H1 (cell line): ENCODE data around the gene CYB5R3. TPM values are rescaled to one million over a fixed set of nuclear protein-coding genes. Genes with fewer than 3 reads are reported as not detected.

ENCODE experiments used
- CTCF ChIA-PET: fragments of 300-600 bp; sonication (Branson Sonifier 250); formaldehyde crosslinking; loops from one replicate; lab custom pipeline; 2021; ENCODE audit not compliant: partially characterized antibody; lab: Charles Lee
- POLR2A ChIA-PET: fragments of 300-600 bp; sonication (Branson Sonifier 250); formaldehyde crosslinking; loops from one replicate; lab custom pipeline; 2021; ENCODE audit warnings: inconsistent platforms; ENCODE audit not compliant: partially characterized antibody; lab: Charles Lee
- DNase-seq, 2 experiments: peaks; one replicate each; pipeline versions ENCODE4 v3.0.0 to v3.0.0-alpha.2; 2010 to 2022; ENCODE audit warnings: low spot score in 2 of 2, low read depth in 1 of 2, mixed read lengths in 1 of 2
- FAIRE-seq: peaks from 2 replicates; lab custom pipeline; 2011; peaks lifted over from hg19 to GRCh38; lab: Jason Lieb, UNC
- H2AFZ ChIP-seq: 2 replicates; pipeline ENCODE4 v1.8.1; 2012; ENCODE audit warnings: low read length, inconsistent platforms
- H2AK5ac ChIP-seq: 2 replicates; pipeline ENCODE4 v1.6.1; 2013; ENCODE audit warnings: low read depth, low read length
- H2BK120ac ChIP-seq: replicated peaks from 2 replicates; pipeline ENCODE3; 2013; ENCODE audit warnings: low read depth, low read length, inconsistent platforms
- H2BK12ac ChIP-seq: 2 replicates; pipeline ENCODE4 v1.6.1; 2013; ENCODE audit warnings: low read depth, low read length
- H2BK15ac ChIP-seq: 2 replicates; pipeline ENCODE4 v1.6.1; 2013; ENCODE audit warnings: low read length
- H2BK20ac ChIP-seq: 2 replicates; pipeline ENCODE4 v1.6.1; 2013; ENCODE audit warnings: low read length
- H2BK5ac ChIP-seq: 2 replicates; pipeline ENCODE4 v1.6.1; 2013; ENCODE audit warnings: low read depth, low read length
- H3K14ac ChIP-seq: 2 replicates; pipeline ENCODE4 v1.6.1; 2013; ENCODE audit warnings: inconsistent platforms; ENCODE audit not compliant: insufficient read length
- H3K18ac ChIP-seq: 2 replicates; pipeline ENCODE4 v1.6.1; 2013; ENCODE audit warnings: low read length; ENCODE audit errors: extremely low read depth
- H3K23ac ChIP-seq: 2 replicates; pipeline ENCODE4 v1.6.1; 2013; ENCODE audit warnings: inconsistent platforms; ENCODE audit not compliant: insufficient read length
- H3K23me2 ChIP-seq: 2 replicates; pipeline ENCODE4 v1.6.1; 2013; ENCODE audit warnings: low read depth, low read length
- H3K27ac ChIP-seq: 2 replicates; pipeline ENCODE4 v1.6.1; 2011; ENCODE audit warnings: low read depth, low read length, inconsistent platforms
- H3K27me3 ChIP-seq, 4 experiments: replicated peaks in 1 of 4; 1 replicate in 1 of 4; 2 replicates in 3 of 4; pipeline versions ENCODE4 v1.6.1 to v1.8.1; 2011 to 2013; ENCODE audit warnings: low read length in 3 of 4, mild to moderate bottlenecking in 3 of 4, inconsistent platforms in 2 of 4, mixed read lengths in 2 of 4, moderate library complexity in 1 of 4; ENCODE audit not compliant: control insufficient read depth in 3 of 4, insufficient read depth in 3 of 4; ENCODE audit errors: extremely low read depth in 1 of 4
- H3K36me3 ChIP-seq, 4 experiments: 2 replicates each; pipeline versions ENCODE4 v1.6.1 to v1.8.1; 2011 to 2013; ENCODE audit warnings: mild to moderate bottlenecking in 4 of 4, low read length in 3 of 4, moderate library complexity in 2 of 4, control low read depth in 1 of 4, inconsistent platforms in 1 of 4; ENCODE audit not compliant: insufficient read depth in 4 of 4, control insufficient read depth in 2 of 4
- H3K4ac ChIP-seq: replicated peaks from 2 replicates; pipeline ENCODE3; 2013; ENCODE audit warnings: low read length, low read depth, mixed read lengths, inconsistent platforms; ENCODE audit not compliant: insufficient read length
- H3K4me1 ChIP-seq, 4 experiments: replicated peaks in 1 of 4; 1 replicate in 1 of 4; 2 replicates in 3 of 4; pipeline versions ENCODE4 v1.6.1 to v1.8.1; 2011 to 2013; ENCODE audit warnings: low read length in 3 of 4, inconsistent platforms in 2 of 4, mixed read lengths in 1 of 4; ENCODE audit not compliant: insufficient read depth in 4 of 4, control insufficient read depth in 3 of 4
- H3K4me2 ChIP-seq, 2 experiments: 2 replicates each; pipeline versions ENCODE4 v1.6.1 to v1.8.1; 2011 to 2013; ENCODE audit warnings: low read depth in 2 of 2, low read length in 2 of 2, control low read depth in 1 of 2, inconsistent platforms in 1 of 2, mild to moderate bottlenecking in 1 of 2; ENCODE audit not compliant: insufficient read depth in 1 of 2
- H3K4me3 ChIP-seq, 4 experiments: fragments of 200-600, 300-600 bp in 1 of 4; sonication (generic), shearing (Covaris generic), sonication (Bioruptor Twin) in 1 of 4; 2 replicates each; pipeline versions ENCODE4 v1.5.1 to v1.8.1; 2011 to 2016; ENCODE audit warnings: low read length in 4 of 4, low read depth in 3 of 4, control low read depth in 2 of 4, inconsistent platforms in 2 of 4, mild to moderate bottlenecking in 2 of 4, mixed read lengths in 1 of 4, moderate library complexity in 1 of 4; ENCODE audit not compliant: insufficient read depth in 2 of 4; ENCODE audit errors: extremely low read depth in 1 of 4
- H3K56ac ChIP-seq: replicated peaks from 2 replicates; pipeline ENCODE3; 2013; ENCODE audit warnings: low read depth, mild to moderate bottlenecking, mixed read lengths, low read length, inconsistent platforms; ENCODE audit not compliant: insufficient read length
- H3K79me1 ChIP-seq: 2 replicates; pipeline ENCODE4 v1.6.1; 2013; ENCODE audit warnings: low read depth, low read length, control low read depth
- H3K79me2 ChIP-seq, 2 experiments: 2 replicates each; pipeline versions ENCODE4 v1.6.1 to v1.8.1; 2012 to 2013; ENCODE audit warnings: low read length in 2 of 2, mild to moderate bottlenecking in 2 of 2, inconsistent platforms in 1 of 2; ENCODE audit not compliant: insufficient read depth in 2 of 2, control insufficient read depth in 1 of 2
- H3K9ac ChIP-seq, 4 experiments: replicated peaks in 1 of 4; 1 replicate in 1 of 4; 2 replicates in 3 of 4; pipeline versions ENCODE4 v1.6.1 to v1.8.1; 2011 to 2013; ENCODE audit warnings: low read depth in 3 of 4, low read length in 3 of 4, control low read depth in 2 of 4, mild to moderate bottlenecking in 2 of 4, moderate library complexity in 2 of 4, inconsistent platforms in 1 of 4; ENCODE audit errors: extremely low read depth in 1 of 4
- H3K9me3 ChIP-seq, 2 experiments: 2 replicates each; pipeline versions ENCODE4 v1.6.1 to v1.8.1; 2012 to 2013; ENCODE audit warnings: mild to moderate bottlenecking in 2 of 2, moderate library complexity in 2 of 2, control low read depth in 1 of 2, inconsistent platforms in 1 of 2, low read depth in 1 of 2, low read length in 1 of 2, mixed read lengths in 1 of 2; ENCODE audit not compliant: insufficient read depth in 2 of 2
- H4K20me1 ChIP-seq, 2 experiments: replicated peaks in 1 of 2; 2 replicates each; pipeline versions ENCODE3 to v1.8.1; 2011 to 2013; ENCODE audit warnings: inconsistent platforms in 2 of 2, low read length in 2 of 2, mild to moderate bottlenecking in 1 of 2; ENCODE audit not compliant: insufficient read depth in 2 of 2, control insufficient read depth in 1 of 2
- H4K5ac ChIP-seq: 2 replicates; pipeline ENCODE4 v1.6.1; 2013; ENCODE audit warnings: low read length, low read depth, mixed read lengths, inconsistent platforms; ENCODE audit not compliant: insufficient read length
- H4K8ac ChIP-seq: 2 replicates; pipeline ENCODE4 v1.8.0; 2013; ENCODE audit warnings: mild to moderate bottlenecking, moderate library complexity, low read length, inconsistent platforms; ENCODE audit not compliant: insufficient read depth; ENCODE audit errors: extremely low read depth
- H4K91ac ChIP-seq: replicated peaks from 2 replicates; pipeline ENCODE3; 2013; ENCODE audit warnings: low read length, mixed read lengths, inconsistent platforms; ENCODE audit not compliant: insufficient read length
- ASH2L ChIP-seq: fragments of 200-600, 300-600 bp; sonication (generic); IDR thresholded peaks from one replicate; pipeline ENCODE4 v1.7.1; 2017; ENCODE audit warnings: low read length
- BRCA1 ChIP-seq: IDR thresholded peaks from 2 replicates; pipeline ENCODE4 v1.6.1; 2012; ENCODE audit warnings: low read depth, low read length, improper control_type of control experiment
- EZH2 ChIP-seq: fragments of 200-600 bp; sonication (generic); IDR thresholded peaks from 2 replicates; pipeline ENCODE4 v1.7.1; 2012; ENCODE audit warnings: low read depth, mild to moderate bottlenecking, moderate library complexity, low read length, inconsistent platforms; ENCODE audit not compliant: severe bottlenecking
- HDAC2 ChIP-seq, 2 experiments: fragments of 300-600 bp in 1 of 2; sonication (generic) in 1 of 2; IDR thresholded peaks; 2 replicates each; pipeline ENCODE4 v1.6.1; 2011 to 2012; ENCODE audit warnings: low read depth in 2 of 2, low read length in 2 of 2, mild to moderate bottlenecking in 2 of 2, moderate library complexity in 2 of 2, borderline replicate concordance in 1 of 2, inconsistent platforms in 1 of 2
- KDM4A ChIP-seq: IDR thresholded peaks from one replicate; pipeline ENCODE4 v1.7.1; 2012; ENCODE audit warnings: low read depth, mild to moderate bottlenecking, moderate library complexity, low read length, inconsistent platforms; ENCODE audit not compliant: severe bottlenecking
- NRF1 ChIP-seq: IDR thresholded peaks from 2 replicates; pipeline ENCODE4 v1.6.1; 2011; ENCODE audit warnings: mild to moderate bottlenecking, low read depth, low read length, improper control_type of control experiment
- POLR2AphosphoS5 ChIP-seq: IDR thresholded peaks from 2 replicates; pipeline ENCODE4 v1.6.1; 2011; ENCODE audit warnings: low read depth, low read length
- RAD21 ChIP-seq, 2 experiments: IDR thresholded peaks in 1 of 2; conservative IDR thresholded peaks in 1 of 2; 2 replicates each; pipeline ENCODE4 v1.6.1; 2011; ENCODE audit warnings: low read depth in 2 of 2, low read length in 2 of 2, improper control_type of control experiment in 1 of 2, inconsistent platforms in 1 of 2, mild to moderate bottlenecking in 1 of 2, moderate library complexity in 1 of 2
- RBBP5 ChIP-seq: IDR thresholded peaks from 2 replicates; pipeline ENCODE4 v1.7.1; 2012; ENCODE audit warnings: low read depth, mild to moderate bottlenecking, inconsistent platforms, low read length, moderate library complexity, borderline replicate concordance
- RNF2 ChIP-seq: fragments of 200-900, 300-1000 bp; sonication (generic); IDR thresholded peaks from 2 replicates; pipeline ENCODE4 v1.7.1; 2016; ENCODE audit warnings: borderline replicate concordance, low read depth, mild to moderate bottlenecking, antibody characterized with exemption, low read length; ENCODE audit not compliant: poor library complexity, severe bottlenecking; ENCODE audit errors: missing control alignments
- SIN3A ChIP-seq, 2 experiments: IDR thresholded peaks in 1 of 2; conservative IDR thresholded peaks in 1 of 2; 2 replicates each; pipeline ENCODE4 v1.6.1; 2011 to 2012; ENCODE audit warnings: low read length in 2 of 2, improper control_type of control experiment in 1 of 2, low read depth in 1 of 2, mild to moderate bottlenecking in 1 of 2
- SP1 ChIP-seq: IDR thresholded peaks from 2 replicates; pipeline ENCODE4 v1.6.1; 2011; ENCODE audit warnings: low read depth, low read length
- TEAD4 ChIP-seq: IDR thresholded peaks from 2 replicates; pipeline ENCODE4 v1.6.1; 2012; ENCODE audit warnings: low read depth, low read length, inconsistent platforms, mixed read lengths
- WGBS, 2 experiments: shearing (Covaris generic) in 1 of 2; methylation state at CpG; one replicate each; pipeline versions ENCODE4 v1.1.6 to v1.1.7; 2013 to 2015; ENCODE audit warnings: low lambda C conversion rate in 2 of 2, mixed read lengths in 2 of 2, inconsistent platforms in 1 of 2, low coverage in 1 of 2, missing lambda C conversion rate in 1 of 2; ENCODE audit not compliant: insufficient replicate concordance in 2 of 2, insufficient coverage in 1 of 2, insufficient read length in 1 of 2; ENCODE audit errors: extremely low coverage in 1 of 2, missing lambda C conversion rate in 1 of 2; 5-methylcytosine and 5-hydroxymethylcytosine counted together
- polyA plus RNA-seq, 7 experiments: library from polyadenylated mRNA; depleted of rRNA in 3 of 7; stranded (reverse) in 5 of 7; unstranded in 2 of 7; fragments of >200 nt in 5 of 7; fragments of 200-250 nt in 2 of 7; gene quantifications; 1 replicate in 5 of 7; 2 replicates in 1 of 7; 4 replicates in 1 of 7; pipeline versions ENCODE4 v1.2.1 to v1.2.3, GENCODE V29; 2011 to 2013; ENCODE audit warnings: missing spikeins in 2 of 7, mixed read lengths in 2 of 7
- total RNA-seq: library from RNA; stranded (reverse); fragmentation: NEBNext Ultra II Directional; extraction: Animal tissue kit (Norgen Biotek cat#: 25700); gene quantifications from 2 replicates; pipeline ENCODE4 v1.2.1, GENCODE V29; 2021

Gene CYB5R3
- total and polyA plus RNA-seq, 2 of the 8 experiments (the other 6 are each of a cell fraction or from before 2014, with no cell fraction given) = 75.3 to 113 TPM

- WGBS, 2 experiments = 96% methylated on average over 4 of the region's 4 CpGs; no CpG with 5 or more reads in 1 of the 2 experiments
- H3K9ac ChIP-seq = no peak overlapping the region
- peaks cover 0 to 9% (median 7%) of the 10 kb centered on the region in 4 experiments; a peak in 6 of 7 replicates for H3K4me1 ChIP-seq
- no peak overlapping the region for H3K18ac ChIP-seq
- no peak overlapping the region for H3K4me3 ChIP-seq
- H3K4me2 ChIP-seq = no peak overlapping the region
- no peaks in the 10 kb centered on the region for H3K79me2 ChIP-seq
- no peak overlapping the region for H3K23ac ChIP-seq
- no peaks in the 10 kb centered on the region for H3K9me3 ChIP-seq
- no peak overlapping the region for H3K4ac ChIP-seq
- no peak overlapping the region for H2BK12ac ChIP-seq
- no peak overlapping the region for H4K5ac ChIP-seq
- no peak overlapping the region for H2BK5ac ChIP-seq
- peaks cover 1 to 7% of the 10 kb centered on the region in 2 experiments for H4K20me1 ChIP-seq
- H2AFZ ChIP-seq = no peak overlapping the region
- H4K8ac ChIP-seq = no peak overlapping the region
- H3K36me3 ChIP-seq = peaks cover 0 to 6% (median 3%) of the 10 kb centered on the region in 4 experiments; a peak in 4 of 8 replicates
- H2BK15ac ChIP-seq = no peak overlapping the region
- H2BK120ac ChIP-seq = no peak overlapping the region
- no peaks in the 10 kb centered on the region for H3K79me1 ChIP-seq
- H4K91ac ChIP-seq = no peak overlapping the region
- POLR2A ChIA-PET = interaction anchor here (1.1 to 1.6 kb wide), 2 partner anchors 84 to 256 kb away, joined by 3 read pairs; no protein-coding TSS in a partner anchor
- H2AK5ac ChIP-seq = no peak overlapping the region
- no peaks in the 10 kb centered on the region for H3K27me3 ChIP-seq
- H2BK20ac ChIP-seq = no peak overlapping the region
- CTCF ChIA-PET = interaction anchor here (0.6 to 4.9 kb wide), 11 partner anchors 12 to 204 kb away, joined by 3 to 43 read pairs (median 10); partner anchors contain the start of genes ATP5MGL and SERHL2
- no peak overlapping the region for H3K14ac ChIP-seq
- H3K23me2 ChIP-seq = peaks cover 4% of the 10 kb centered on the region; the same call in 1 of the 2 replicates
- no peak for FAIRE-seq
- no peak overlapping the region for H3K27ac ChIP-seq
- no peak for DNase-seq
- H3K56ac ChIP-seq = no peak overlapping the region
- TF ChIP-seq NRF1 = no peak
- TF ChIP-seq RBBP5 = no peak
- no peak for TF ChIP-seq HDAC2 (IDR thresholded peaks at IDR 0.05; ENCODE audit: borderline replicate concordance in 1 of 2, low read depth in 2 of 2, low read length in 2 of 2)
- no peak for TF ChIP-seq EZH2
- no peak for TF ChIP-seq BRCA1
- TF ChIP-seq SIN3A (conservative IDR thresholded peaks at IDR 0.05 in 1 of 2, IDR thresholded peaks at IDR 0.05 in 1 of 2; ENCODE audit: low read depth in 1 of 2, low read length in 2 of 2) = no peak
- no peak for TF ChIP-seq RAD21 (IDR thresholded peaks at IDR 0.05 in 1 of 2, conservative IDR thresholded peaks at IDR 0.05 in 1 of 2; ENCODE audit: low read depth in 2 of 2, low read length in 2 of 2)
- no peak for TF ChIP-seq RNF2
- TF ChIP-seq KDM4A = no peak
- no peak for TF ChIP-seq SP1
- TF ChIP-seq POLR2AphosphoS5 = no peak
- no peak for TF ChIP-seq ASH2L
- TF ChIP-seq TEAD4 = no peak
These were observed 29.1 kb downstream of the CYB5R3 start for GRCh38 chr22:42620084-42620483.
